ENCODE measurements around the gene DSCAM. TPM values are rescaled to one million over a fixed set of nuclear protein-coding genes. Genes with fewer than 3 reads are reported as not detected.

Gene DSCAM
- polyA plus RNA-seq, 3 donors = not detected

DNA sequence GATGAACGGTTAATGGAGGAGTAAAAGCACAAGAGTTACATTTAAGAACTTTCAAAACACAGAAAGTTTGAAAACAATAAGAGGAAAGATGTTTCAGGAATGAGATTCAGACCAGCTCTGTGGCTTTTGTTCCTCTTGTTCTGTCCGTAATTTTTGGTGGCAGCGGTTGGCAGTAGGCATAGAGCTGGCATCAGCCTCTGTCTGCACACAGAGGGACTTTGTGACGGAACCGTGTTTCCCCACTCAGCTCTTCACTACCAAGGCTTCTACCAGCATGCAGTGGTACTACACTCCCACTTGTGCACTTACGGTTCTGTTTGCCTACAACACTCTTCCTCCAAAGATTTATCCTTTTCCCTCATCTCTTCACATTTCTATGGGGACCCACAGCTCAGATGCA lies 212.8 kb downstream of the DSCAM start:
- Histone ChIP-seq H3K27ac (ENCODE audit: low read depth in 1 of 2, low read length in 2 of 2) (no peak overlapping the region), H3K4me1 (ENCODE audit: control insufficient read depth in 1 of 2, insufficient read depth in 2 of 2, low read length in 2 of 2) (no peaks in the 10 kb centered on the region), H2AFZ (ENCODE audit: insufficient read depth, low read depth, low read length, poor library complexity, severe bottlenecking) (no peak overlapping the region), H3K27me3 (ENCODE audit: control insufficient read depth in 2 of 2, insufficient read depth in 2 of 2, low read length in 2 of 2) (no peaks in the 10 kb centered on the region), H3K79me2 (ENCODE audit: insufficient read depth, low read length) (no peaks in the 10 kb centered on the region), H3K36me3 (replicated peaks in 1 of 2; ENCODE audit: control insufficient read depth in 1 of 2, insufficient read depth in 2 of 2, low read length in 2 of 2) (no peaks in the 10 kb centered on the region), H4K20me1 (ENCODE audit: insufficient read depth, low read length) (no peaks in the 10 kb centered on the region), H3K9me3 (replicated peaks in 1 of 2; ENCODE audit: control insufficient read depth in 1 of 2, insufficient read depth in 1 of 2, low read length in 2 of 2) (peaks cover 0 to 3% of the 10 kb centered on the region in 2 donors), H3K4me3 (replicated peaks in 1 of 3; ENCODE audit: low read depth in 2 of 3, low read length in 3 of 3) (no peak overlapping the region), H3K9ac (ENCODE audit: insufficient read depth, low read length, poor library complexity, severe bottlenecking) (no peak overlapping the region), H3K4me2 (replicated peaks; ENCODE audit: extremely low read depth, low read length, poor library complexity, severe bottlenecking) (no peak overlapping the region)
- TF ChIP-seq, protein P1, sequence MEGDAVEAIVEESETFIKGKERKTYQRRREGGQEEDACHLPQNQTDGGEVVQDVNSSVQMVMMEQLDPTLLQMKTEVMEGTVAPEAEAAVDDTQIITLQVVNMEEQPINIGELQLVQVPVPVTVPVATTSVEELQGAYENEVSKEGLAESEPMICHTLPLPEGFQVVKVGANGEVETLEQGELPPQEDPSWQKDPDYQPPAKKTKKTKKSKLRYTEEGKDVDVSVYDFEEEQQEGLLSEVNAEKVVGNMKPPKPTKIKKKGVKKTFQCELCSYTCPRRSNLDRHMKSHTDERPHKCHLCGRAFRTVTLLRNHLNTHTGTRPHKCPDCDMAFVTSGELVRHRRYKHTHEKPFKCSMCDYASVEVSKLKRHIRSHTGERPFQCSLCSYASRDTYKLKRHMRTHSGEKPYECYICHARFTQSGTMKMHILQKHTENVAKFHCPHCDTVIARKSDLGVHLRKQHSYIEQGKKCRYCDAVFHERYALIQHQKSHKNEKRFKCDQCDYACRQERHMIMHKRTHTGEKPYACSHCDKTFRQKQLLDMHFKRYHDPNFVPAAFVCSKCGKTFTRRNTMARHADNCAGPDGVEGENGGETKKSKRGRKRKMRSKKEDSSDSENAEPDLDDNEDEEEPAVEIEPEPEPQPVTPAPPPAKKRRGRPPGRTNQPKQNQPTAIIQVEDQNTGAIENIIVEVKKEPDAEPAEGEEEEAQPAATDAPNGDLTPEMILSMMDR (IDR thresholded peaks at IDR 0.05) = no peak
- WGBS (ENCODE audit: insufficient coverage) = 95% methylated on average over 3 of the region's 6 CpGs
- no peaks in the 10 kb centered on the region for H3K36me3 Mint-ChIP-seq
- H3K9me3 Mint-ChIP-seq = peaks cover 0 to 7% (median 3%) of the 10 kb centered on the region in 7 donors
- DNase-seq = no peak
- intact Hi-C loops (cut with micrococcal nuclease) = no loop called here
- no peaks in the 10 kb centered on the region for H3K4me1 Mint-ChIP-seq
- H3K27ac Mint-ChIP-seq = no peak overlapping the region
- peaks cover 0 to 7% (median 2%) of the 10 kb centered on the region in 3 donors for H3K27me3 Mint-ChIP-seq (ENCODE audit: low read depth in 3 of 3)
- H3K4me3 Mint-ChIP-seq = no peak overlapping the region

DNA sequence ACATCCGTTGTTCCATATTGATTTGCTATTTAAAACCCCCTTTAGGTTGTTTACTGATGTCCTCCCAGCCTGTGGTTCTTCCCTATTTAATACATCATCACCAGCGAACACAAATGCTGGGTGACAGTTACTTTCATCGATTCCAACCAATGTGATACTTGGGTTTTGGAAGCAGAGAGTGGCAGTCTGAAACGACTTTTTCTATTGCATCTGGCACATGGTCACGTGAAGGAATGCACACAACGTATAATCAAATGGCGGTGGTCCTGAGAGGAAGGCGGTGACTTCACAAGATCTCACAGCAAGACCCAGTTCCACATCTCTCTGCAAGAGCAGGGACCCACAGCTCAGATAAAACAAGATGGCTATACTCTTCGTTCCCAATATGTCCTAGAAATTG lies 213.9 kb downstream of the DSCAM start:
- Mint-ChIP-seq H3K36me3 (no peaks in the 10 kb centered on the region), H3K27ac (no peak overlapping the region), H3K9me3 (peaks cover 0 to 7% (median 6%) of the 10 kb centered on the region in 7 donors), H3K27me3 (ENCODE audit: low read depth in 3 of 3) (peaks cover 0 to 7% (median 2%) of the 10 kb centered on the region in 3 donors), H3K4me3 (no peak overlapping the region), H3K4me1 (no peaks in the 10 kb centered on the region)
- Histone ChIP-seq H3K9me3 (replicated peaks in 1 of 2; ENCODE audit: control insufficient read depth in 1 of 2, insufficient read depth in 1 of 2, low read length in 2 of 2) (peaks cover 0 to 3% of the 10 kb centered on the region in 2 donors), H4K20me1 (ENCODE audit: insufficient read depth, low read length) (no peaks in the 10 kb centered on the region), H3K4me1 (ENCODE audit: control insufficient read depth in 1 of 2, insufficient read depth in 2 of 2, low read length in 2 of 2) (no peaks in the 10 kb centered on the region), H3K27me3 (ENCODE audit: control insufficient read depth in 2 of 2, insufficient read depth in 2 of 2, low read length in 2 of 2) (no peaks in the 10 kb centered on the region), H2AFZ (ENCODE audit: insufficient read depth, low read depth, low read length, poor library complexity, severe bottlenecking) (no peak overlapping the region), H3K79me2 (ENCODE audit: insufficient read depth, low read length) (no peaks in the 10 kb centered on the region), H3K27ac (ENCODE audit: low read depth in 1 of 2, low read length in 2 of 2) (no peak overlapping the region), H3K9ac (ENCODE audit: insufficient read depth, low read length, poor library complexity, severe bottlenecking) (no peak overlapping the region), H3K4me2 (replicated peaks; ENCODE audit: extremely low read depth, low read length, poor library complexity, severe bottlenecking) (no peak overlapping the region), H3K36me3 (replicated peaks in 1 of 2; ENCODE audit: control insufficient read depth in 1 of 2, insufficient read depth in 2 of 2, low read length in 2 of 2) (no peaks in the 10 kb centered on the region), H3K4me3 (replicated peaks in 1 of 3; ENCODE audit: low read depth in 2 of 3, low read length in 3 of 3) (no peak overlapping the region)
- WGBS (ENCODE audit: insufficient coverage) = 89% methylated on average over 7 of the region's 9 CpGs
- TF ChIP-seq, protein P1 (IDR thresholded peaks at IDR 0.05) = no peak
- DNase-seq = no peak
- intact Hi-C loops (cut with micrococcal nuclease) = no loop called here
